GM18868 (cell line): ENCODE measurements around the gene NFE2L1.
"Not testable (repeated sequence)": the region's sequence is repeated elsewhere in the genome, so short reads cannot be mapped to it uniquely, and the experiment has no call there.

Source experiments
- ATAC-seq: cut with Tn5 transposase; IDR thresholded peaks from one replicate; pipeline ENCODE4 v1.9.1; 2021; ENCODE audit warnings: mild to moderate bottlenecking, moderate library complexity; ENCODE audit not compliant: unreplicated experiment

Gene NFE2L1

GRCh38 chr17:48023400-48024148 lies 24.6 kb upstream of the NFE2L1 start:
- no peak for ATAC-seq

- peak; percentile 9 for ATAC-seq
Observed at GRCh38 chr17:48024149-48025039, 23.8 kb upstream of the NFE2L1 start.

GRCh38 chr17:48025040-48025903 lies 22.9 kb upstream of the NFE2L1 start:
- peak; percentile 84 for ATAC-seq

- no peak for ATAC-seq
Observed at GRCh38 chr17:48025904-48026501, 22.2 kb upstream of the NFE2L1 start.

DNA sequence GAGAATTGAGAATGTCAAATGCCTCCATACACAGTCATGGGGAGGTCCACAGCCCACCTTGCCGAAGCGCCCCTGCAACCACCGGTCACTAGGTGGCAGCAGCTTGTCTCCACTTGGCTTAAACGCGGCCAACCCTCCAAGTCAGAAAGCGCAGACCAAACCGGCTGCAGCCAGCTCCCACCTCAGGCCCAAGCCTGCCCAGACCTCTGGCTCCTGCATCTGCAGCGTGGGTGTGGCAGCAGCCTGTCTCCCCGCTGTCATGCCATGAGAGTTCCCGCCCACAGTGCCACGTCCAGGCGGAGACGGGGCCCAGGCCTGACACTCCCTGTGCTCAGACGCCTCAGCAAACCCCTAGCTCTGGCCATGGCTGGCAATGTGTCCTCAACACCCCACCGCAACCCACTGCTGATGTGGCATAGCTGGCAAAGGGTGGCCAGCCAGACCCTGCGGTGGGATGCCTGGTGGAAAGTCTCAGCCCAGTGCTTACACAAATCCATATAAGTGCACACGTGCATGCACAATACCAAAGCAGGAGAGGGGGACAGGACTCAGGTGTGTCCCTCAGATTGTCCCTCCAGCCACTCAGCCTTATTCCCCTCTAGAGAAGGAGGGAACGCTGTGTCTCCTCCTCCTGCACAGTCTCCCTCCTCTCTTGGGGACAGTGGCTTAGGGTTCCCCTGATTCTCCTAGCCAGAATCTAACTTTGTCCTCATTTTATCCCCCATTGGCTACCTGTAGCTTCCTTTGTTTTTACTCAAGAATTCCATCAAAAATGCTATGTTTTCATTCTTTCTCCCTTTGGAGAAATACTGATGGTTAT lies 21.4 kb upstream of the NFE2L1 start:
- no peak for ATAC-seq

DNA sequence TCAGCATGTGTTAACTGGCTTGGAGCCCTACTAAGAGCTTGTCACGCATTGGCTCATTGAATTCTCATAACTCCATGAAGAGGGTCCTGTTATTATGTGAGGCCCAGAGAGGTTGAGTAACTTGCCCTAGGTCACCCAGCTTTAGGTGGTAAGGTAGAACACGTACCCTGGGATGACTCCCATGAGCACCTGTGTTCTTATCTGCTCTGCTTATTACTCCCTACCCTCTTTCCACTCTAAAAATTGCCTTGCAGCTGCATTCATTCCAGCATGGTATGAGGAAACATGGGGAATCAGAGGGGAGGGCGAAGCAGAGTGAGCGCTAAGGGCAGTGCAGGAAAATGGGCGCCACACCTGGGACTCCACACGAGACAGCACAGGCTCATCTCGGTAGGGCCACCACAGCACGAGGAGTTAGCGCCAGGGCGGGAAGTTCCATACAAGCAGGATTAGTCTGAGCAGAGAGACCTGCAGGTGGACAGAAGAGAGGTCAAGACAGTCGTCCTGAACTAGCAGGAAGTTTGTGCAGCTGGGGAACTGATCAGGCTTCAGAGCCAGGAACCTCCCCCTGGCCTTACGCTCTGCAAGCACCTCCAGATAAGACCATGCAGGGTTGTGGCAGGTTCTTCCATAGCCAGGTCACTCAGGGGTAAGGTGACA lies 20.7 kb upstream of the NFE2L1 start:
- no peak for ATAC-seq

GRCh38 chr17:48028736-48029135 lies 19.4 kb upstream of the NFE2L1 start:
- ATAC-seq: no peak

- ATAC-seq: no peak
Observed at GRCh38 chr17:48030531-48030930, 17.6 kb upstream of the NFE2L1 start.

- ATAC-seq: no peak
Observed at GRCh38 chr17:48031966-48032365, 16.2 kb upstream of the NFE2L1 start.

GRCh38 chr17:48034734-48035133 lies 13.4 kb upstream of the NFE2L1 start:
- not testable (repeated sequence) for ATAC-seq

DNA sequence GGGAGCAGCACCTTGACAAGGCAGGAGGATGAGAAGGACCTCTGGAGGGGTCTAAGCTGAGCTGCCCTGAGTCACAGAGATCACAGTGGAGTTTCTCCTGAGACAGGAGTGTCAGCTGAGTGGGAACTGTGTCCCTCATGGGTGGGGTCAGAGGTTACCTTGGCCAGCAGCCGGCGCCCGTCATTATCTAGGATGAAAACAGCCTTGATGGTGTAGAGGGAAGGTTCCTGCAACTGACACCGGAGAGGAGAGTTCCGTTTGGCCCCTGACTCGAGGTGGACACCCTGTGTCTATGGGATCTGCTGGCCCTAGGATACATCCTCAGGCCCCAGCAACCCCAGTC lies 11.5 kb upstream of the NFE2L1 start:
- no peak for ATAC-seq

- ATAC-seq: no peak
Observed at GRCh38 chr17:48037036-48037837, 10.9 kb upstream of the NFE2L1 start, which contains the start of gene COPZ2. Gene COPZ2 (minus strand): TSS chr17:48037797. CDS start chr17:48037777, 20 bp downstream.

DNA sequence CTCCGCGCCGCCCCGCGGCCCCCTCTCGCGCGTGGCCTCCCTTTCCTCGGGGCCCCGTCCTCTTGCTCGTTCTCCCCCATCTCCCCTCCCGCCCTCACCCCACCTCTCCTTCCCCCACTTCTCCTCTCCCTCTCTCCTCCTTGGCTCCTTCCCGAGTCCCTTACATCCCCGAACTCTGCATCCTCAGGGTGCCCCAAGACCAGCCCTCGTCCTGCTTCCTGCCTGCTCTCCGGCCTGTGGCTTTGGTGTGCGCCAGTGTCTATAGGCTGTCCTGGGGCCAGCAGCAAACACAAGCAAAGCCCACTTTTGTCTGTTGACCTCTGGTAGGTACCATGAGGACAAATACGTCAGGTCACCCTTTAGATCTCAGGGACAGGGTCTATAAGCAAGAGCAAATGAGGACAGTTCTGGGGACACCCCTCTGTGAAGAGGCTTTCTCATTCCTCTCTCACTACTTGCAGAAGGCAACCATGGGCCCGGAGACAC lies 10.3 kb upstream of the NFE2L1 start:
- no peak for ATAC-seq

DNA sequence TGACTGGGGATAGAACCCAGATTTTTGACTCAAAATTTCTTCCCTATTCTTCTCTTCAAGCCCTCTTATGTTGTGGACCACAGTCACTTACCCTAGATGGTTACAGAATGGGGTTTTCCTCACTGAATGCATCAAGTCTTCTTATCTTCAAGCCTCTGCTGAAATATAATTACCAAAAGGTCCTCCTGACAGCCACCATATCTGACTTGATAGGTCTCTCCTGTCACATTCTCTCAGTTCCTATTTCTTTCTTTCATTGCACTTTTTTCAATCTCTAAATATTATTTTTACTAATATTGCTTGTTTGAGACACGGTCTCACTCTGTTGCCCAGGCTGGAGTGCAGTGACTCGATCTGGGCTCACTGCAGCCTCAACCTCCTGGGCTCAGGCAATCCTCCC lies 9.5 kb upstream of the NFE2L1 start:
- no peak for ATAC-seq

- ATAC-seq: no peak
Observed at GRCh38 chr17:48043176-48043575, 5.0 kb upstream of the NFE2L1 start.

DNA sequence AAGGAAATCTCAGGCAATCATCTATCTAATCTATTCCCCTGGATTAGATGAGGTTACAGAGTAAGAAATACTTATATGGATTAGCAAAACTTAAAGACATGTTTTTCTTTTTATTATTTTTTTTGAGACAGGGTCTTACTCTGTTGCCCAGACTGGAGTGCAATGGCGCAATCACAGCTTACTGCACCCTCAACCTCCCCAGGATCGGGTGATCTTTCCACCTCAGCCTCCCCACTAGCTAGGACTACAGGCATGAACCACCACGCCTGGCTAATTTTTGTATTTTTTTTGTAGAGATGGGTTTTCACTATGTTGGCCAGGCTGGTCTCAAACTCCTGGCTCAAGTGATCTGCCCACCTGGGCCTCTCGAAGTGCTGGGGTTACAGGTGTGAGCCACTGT lies 3.3 kb upstream of the NFE2L1 start:
- ATAC-seq: no peak

DNA sequence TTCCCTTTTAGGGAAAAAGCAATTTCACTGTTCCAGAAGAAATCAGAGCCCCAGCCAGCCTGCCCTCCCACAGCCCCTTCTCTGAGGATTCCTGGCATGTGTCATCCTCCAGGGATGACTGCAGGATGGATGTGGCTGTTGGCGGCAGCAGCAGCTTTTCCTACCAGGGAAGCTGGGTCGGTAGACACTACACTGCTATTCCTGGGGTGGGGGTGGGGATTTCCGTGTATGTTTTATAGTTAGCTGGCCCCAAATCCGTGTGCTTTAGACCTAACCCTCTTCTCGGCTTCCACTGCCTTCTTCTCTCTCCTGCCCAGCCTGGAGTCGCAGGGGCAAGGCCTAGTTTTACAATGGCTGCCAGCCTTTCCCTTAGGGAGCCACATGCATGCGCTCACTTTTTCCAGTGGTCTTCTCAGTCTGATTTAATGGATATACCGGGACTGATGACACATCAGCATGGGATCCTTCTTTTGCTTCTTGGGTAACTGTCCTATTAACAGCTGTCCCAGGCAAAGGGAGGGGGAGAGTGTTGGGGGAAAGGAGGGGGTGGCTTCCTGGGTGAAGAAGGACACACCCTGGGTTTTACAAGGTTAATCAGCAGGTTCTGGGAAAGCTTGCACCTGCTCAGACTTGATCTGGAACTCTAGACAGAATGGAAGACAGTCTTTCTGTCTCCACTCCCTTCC lies 2.7 kb upstream of the NFE2L1 start:
- no peak for ATAC-seq

- ATAC-seq: no peak
Observed at GRCh38 chr17:48046296-48046695, 1.9 kb upstream of the NFE2L1 start.
